Neural cell (in vitro differentiated cells): ENCODE data around the gene FBXO38. TPM values are rescaled to one million over a fixed set of nuclear protein-coding genes. Genes with fewer than 3 reads are reported as not detected.

Experiments used
- H2AFZ ChIP-seq: fragments of 200-600, 300-800 bp; sonication (generic), shearing (Covaris generic); 2 replicates; pipeline ENCODE4 v1.6.0; 2014; ENCODE audit warnings: low read depth, mild to moderate bottlenecking, antibody characterized with exemption, low read length, moderate library complexity
- H3F3A ChIP-seq: fragments of 200-600 bp; shearing (Covaris generic); 2 replicates; pipeline ENCODE4 v1.6.1; 2016; ENCODE audit warnings: mild to moderate bottlenecking, moderate library complexity, mixed read lengths, antibody characterized with exemption, low read length; ENCODE audit not compliant: insufficient read depth, poor library complexity, severe bottlenecking
- H3K27ac ChIP-seq: fragments of 200-600, 300-800 bp; sonication (generic), shearing (Covaris generic); 2 replicates; pipeline ENCODE4 v1.5.1; 2014; ENCODE audit warnings: mild to moderate bottlenecking, low read length, moderate library complexity
- H3K27me3 ChIP-seq: fragments of 300-800, 200-600 bp; sonication (generic), shearing (Covaris generic); 2 replicates; pipeline ENCODE4 v1.6.0; 2014; ENCODE audit warnings: mild to moderate bottlenecking, low read depth, low read length, moderate library complexity; ENCODE audit not compliant: insufficient read depth
- H3K36me3 ChIP-seq: fragments of 300-800, 200-600 bp; sonication (generic), shearing (Covaris generic); 2 replicates; pipeline ENCODE4 v1.5.1; 2014; ENCODE audit warnings: mild to moderate bottlenecking, antibody characterized with exemption, low read length, moderate library complexity; ENCODE audit not compliant: insufficient read depth
- H3K4me2 ChIP-seq: fragments of 300-800, 200-600 bp; sonication (generic), shearing (Covaris generic); 2 replicates; pipeline ENCODE4 v1.6.0; 2014; ENCODE audit warnings: mild to moderate bottlenecking, low read length
- H3K4me3 ChIP-seq: fragments of 300-800, 200-600 bp; sonication (generic), shearing (Covaris generic); 2 replicates; pipeline ENCODE4 v1.5.1; 2014; ENCODE audit warnings: mild to moderate bottlenecking, low read length, moderate library complexity
- H3K79me2 ChIP-seq: fragments of 200-600 bp; shearing (Covaris generic); replicated peaks from 2 replicates; pipeline ENCODE4 v1.6.0; 2014; ENCODE audit warnings: mild to moderate bottlenecking, low read length, moderate library complexity; ENCODE audit not compliant: insufficient read depth
- H3K9ac ChIP-seq: fragments of 300-800, 200-600 bp; sonication (generic), shearing (Covaris generic); 2 replicates; pipeline ENCODE4 v1.6.1; 2016; ENCODE audit warnings: mild to moderate bottlenecking, low read length, mixed read lengths
- H3K9me2 ChIP-seq: fragments of 200-600 bp; shearing (Covaris generic); 2 replicates; pipeline ENCODE4 v1.6.1; 2016; ENCODE audit warnings: mild to moderate bottlenecking, low read length, mixed read lengths; ENCODE audit not compliant: insufficient read depth
- H3K9me3 ChIP-seq: fragments of 200-600, 300-800 bp; sonication (generic), shearing (Covaris generic); 2 replicates; pipeline ENCODE4 v1.6.1; 2016; ENCODE audit warnings: mild to moderate bottlenecking, mixed run types, low read length, moderate library complexity, mixed read lengths
- H4K20me1 ChIP-seq: fragments of 200-600 bp; shearing (Covaris generic); 2 replicates; pipeline ENCODE4 v1.6.1; 2016; ENCODE audit warnings: mild to moderate bottlenecking, mixed run types; ENCODE audit not compliant: insufficient read depth
- EP300 ChIP-seq: fragments of 450-650 bp; conservative IDR thresholded peaks from 2 replicates; pipeline ENCODE4 v1.6.1; 2014; ENCODE audit warnings: antibody characterized with exemption, mild to moderate bottlenecking, moderate library complexity; ENCODE audit not compliant: poor library complexity, severe bottlenecking
- EZH2 ChIP-seq: fragments of 200-600, 300-800 bp; shearing (Covaris generic), sonication (generic); IDR thresholded peaks from 2 replicates; pipeline ENCODE4 v1.6.1; 2014; ENCODE audit warnings: antibody characterized with exemption, low read length, borderline replicate concordance, mild to moderate bottlenecking; ENCODE audit not compliant: insufficient read depth, poor library complexity, severe bottlenecking
- MXI1 ChIP-seq: fragments of 450-650 bp; conservative IDR thresholded peaks from 2 replicates; pipeline ENCODE4 v1.6.1; 2014; ENCODE audit warnings: antibody characterized with exemption, mild to moderate bottlenecking; ENCODE audit not compliant: poor library complexity, severe bottlenecking
- POLR2AphosphoS5 ChIP-seq: IDR thresholded peaks from 2 replicates; pipeline ENCODE4 v1.6.1; 2012
- RAD21 ChIP-seq: fragments of 450-650 bp; conservative IDR thresholded peaks from 2 replicates; pipeline ENCODE4 v1.6.1; 2014; ENCODE audit warnings: antibody characterized with exemption, mild to moderate bottlenecking, moderate library complexity
- SMC3 ChIP-seq: fragments of 450-650 bp; conservative IDR thresholded peaks from 2 replicates; pipeline ENCODE4 v1.6.1; 2014; ENCODE audit warnings: antibody characterized with exemption, mild to moderate bottlenecking, moderate library complexity; ENCODE audit not compliant: poor library complexity
- TAF1 ChIP-seq: IDR thresholded peaks from 2 replicates; pipeline ENCODE4 v1.6.1; 2012; ENCODE audit warnings: low read depth
- polyA minus RNA-seq: library from RNA; depleted of rRNA, polyadenylated mRNA; stranded (reverse); fragments of >200 nt; gene quantifications from 2 replicates; pipeline ENCODE4 v1.2.3, GENCODE V29; 2014
- polyA plus RNA-seq: library from polyadenylated mRNA; depleted of rRNA; stranded (reverse); fragments of >200 nt; gene quantifications from 2 replicates; pipeline ENCODE4 v1.2.3, GENCODE V29; 2014
- TF ChIP-seq, protein P1 (sequence below): fragments of 450-650 bp; IDR thresholded peaks from 2 replicates; pipeline ENCODE4 v1.5.1; 2014; ENCODE audit warnings: antibody characterized with exemption, mild to moderate bottlenecking, moderate library complexity; ENCODE audit not compliant: poor library complexity, severe bottlenecking
- TF ChIP-seq, protein P2 (sequence below): IDR thresholded peaks from 2 replicates; pipeline ENCODE4 v1.6.1; 2012; ENCODE audit warnings: borderline replicate concordance

Gene FBXO38, protein sequence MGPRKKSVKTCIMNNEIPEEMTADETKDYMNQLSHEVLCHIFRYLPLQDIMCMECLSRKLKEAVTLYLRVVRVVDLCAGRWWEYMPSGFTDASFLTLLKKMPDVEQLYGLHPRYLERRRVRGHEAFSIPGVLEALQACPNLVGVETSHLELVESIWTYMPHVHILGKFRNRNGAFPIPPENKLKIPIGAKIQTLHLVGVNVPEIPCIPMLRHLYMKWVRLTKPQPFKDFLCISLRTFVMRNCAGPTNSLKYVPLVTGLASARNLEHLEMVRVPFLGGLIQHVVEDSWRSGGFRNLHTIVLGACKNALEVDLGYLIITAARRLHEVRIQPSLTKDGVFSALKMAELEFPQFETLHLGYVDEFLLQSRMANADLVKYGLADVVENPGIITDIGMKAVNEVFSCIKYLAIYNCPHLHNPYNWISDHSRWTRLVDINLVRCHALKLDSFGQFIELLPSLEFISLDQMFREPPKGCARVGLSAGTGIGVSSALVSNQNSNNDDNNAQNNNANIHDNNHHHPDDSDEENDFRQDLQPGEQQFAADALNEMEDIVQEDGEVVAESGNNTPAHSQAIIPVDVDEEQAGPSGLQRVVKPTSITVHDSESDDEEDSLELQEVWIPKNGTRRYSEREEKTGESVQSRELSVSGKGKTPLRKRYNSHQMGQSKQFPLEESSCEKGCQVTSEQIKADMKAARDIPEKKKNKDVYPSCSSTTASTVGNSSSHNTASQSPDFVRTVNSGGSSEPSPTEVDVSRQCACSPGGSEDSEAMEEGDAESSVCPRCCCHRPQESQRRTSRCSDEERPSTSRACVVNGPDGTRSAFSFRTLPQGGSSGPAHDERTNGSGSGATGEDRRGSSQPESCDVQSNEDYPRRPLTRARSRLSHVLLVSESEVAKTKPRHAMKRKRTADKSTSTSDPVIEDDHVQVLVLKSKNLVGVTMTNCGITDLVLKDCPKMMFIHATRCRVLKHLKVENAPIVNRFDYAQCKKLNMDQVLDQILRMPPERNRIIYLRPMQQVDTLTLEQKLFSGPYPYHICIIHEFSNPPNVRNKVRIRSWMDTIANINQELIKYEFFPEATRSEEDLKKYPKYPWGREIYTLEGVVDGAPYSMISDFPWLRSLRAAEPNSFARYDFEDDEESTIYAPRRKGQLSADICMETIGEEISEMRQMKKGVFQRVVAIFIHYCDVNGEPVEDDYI
- polyA plus RNA-seq (45.1 and 69.1 TPM in 2 replicates), polyA minus RNA-seq (136 TPM in 2 replicates)

DNA sequence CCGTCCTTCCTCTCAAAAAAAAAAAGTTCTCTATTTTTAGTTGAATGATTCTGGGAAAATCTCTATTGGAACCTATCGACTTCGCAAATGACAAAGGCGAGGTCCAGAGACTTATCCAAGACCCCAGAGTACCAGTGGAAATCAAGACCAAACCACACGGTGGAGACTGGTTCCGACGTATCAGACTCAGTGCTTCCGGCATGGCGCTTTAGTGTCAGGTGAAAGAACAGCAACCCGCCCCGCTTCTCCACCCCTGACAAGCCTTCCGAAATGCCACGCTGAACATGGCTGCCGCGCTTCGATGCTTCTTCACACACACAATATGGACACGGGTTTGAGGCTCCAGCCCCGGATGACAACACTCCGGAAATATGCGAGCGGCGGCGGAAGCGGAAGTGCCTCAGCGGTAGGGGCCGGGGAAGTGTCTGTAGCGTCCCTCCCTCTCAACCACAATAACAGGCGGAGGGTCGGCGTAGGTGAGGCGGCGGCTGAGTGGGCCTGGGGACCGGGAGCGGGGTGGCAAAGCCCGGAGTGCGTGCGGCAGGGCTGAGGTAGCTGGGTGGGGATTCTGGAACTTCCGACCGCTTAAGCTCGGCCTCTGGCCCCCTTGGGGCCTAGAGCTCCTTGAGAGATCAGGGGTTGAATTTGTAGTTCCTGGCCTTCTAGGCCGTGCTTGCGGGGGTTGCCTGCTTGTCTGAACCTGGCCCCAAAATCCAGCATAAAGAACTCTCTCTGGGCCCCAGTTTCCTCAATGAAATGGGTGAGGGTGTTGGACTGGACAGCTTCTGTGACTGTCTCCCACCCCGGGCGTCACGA, at the start of gene FBXO38:
Gene FBXO38, plus strand, starts transcription at position 395 of the 816 bp plus-strand sequence. CDS start 10,819 bp downstream, outside the sequence.
- H3K9me2 ChIP-seq, result no peaks in the 10 kb centered on the region
- no peaks in the 10 kb centered on the region for H3K27me3 ChIP-seq
- no peaks in the 10 kb centered on the region for H3K9me3 ChIP-seq
- peak within 1 kb of the TSS; percentile 96 for H3K4me2 ChIP-seq
- peaks cover 39% of the 10 kb centered on the region for H3K79me2 ChIP-seq
- H3F3A ChIP-seq, result no peaks in the 10 kb centered on the region
- peak within 1 kb of the TSS; percentile 90 for H3K27ac ChIP-seq
- H2AFZ ChIP-seq, result peak within 1 kb of the TSS; percentile 93
- H3K36me3 ChIP-seq, result no peaks in the 10 kb centered on the region
- TF ChIP-seq SMC3 (peak; percentile 56), POLR2AphosphoS5 (peak; percentile 100), MXI1 (peak; percentile 83), TAF1 (no peak), EZH2 (no peak), EP300 (peak; percentile 74), RAD21 (no peak)
- TF ChIP-seq, protein P1, sequence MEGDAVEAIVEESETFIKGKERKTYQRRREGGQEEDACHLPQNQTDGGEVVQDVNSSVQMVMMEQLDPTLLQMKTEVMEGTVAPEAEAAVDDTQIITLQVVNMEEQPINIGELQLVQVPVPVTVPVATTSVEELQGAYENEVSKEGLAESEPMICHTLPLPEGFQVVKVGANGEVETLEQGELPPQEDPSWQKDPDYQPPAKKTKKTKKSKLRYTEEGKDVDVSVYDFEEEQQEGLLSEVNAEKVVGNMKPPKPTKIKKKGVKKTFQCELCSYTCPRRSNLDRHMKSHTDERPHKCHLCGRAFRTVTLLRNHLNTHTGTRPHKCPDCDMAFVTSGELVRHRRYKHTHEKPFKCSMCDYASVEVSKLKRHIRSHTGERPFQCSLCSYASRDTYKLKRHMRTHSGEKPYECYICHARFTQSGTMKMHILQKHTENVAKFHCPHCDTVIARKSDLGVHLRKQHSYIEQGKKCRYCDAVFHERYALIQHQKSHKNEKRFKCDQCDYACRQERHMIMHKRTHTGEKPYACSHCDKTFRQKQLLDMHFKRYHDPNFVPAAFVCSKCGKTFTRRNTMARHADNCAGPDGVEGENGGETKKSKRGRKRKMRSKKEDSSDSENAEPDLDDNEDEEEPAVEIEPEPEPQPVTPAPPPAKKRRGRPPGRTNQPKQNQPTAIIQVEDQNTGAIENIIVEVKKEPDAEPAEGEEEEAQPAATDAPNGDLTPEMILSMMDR, result peak; percentile 58
- TF ChIP-seq, protein P2, sequence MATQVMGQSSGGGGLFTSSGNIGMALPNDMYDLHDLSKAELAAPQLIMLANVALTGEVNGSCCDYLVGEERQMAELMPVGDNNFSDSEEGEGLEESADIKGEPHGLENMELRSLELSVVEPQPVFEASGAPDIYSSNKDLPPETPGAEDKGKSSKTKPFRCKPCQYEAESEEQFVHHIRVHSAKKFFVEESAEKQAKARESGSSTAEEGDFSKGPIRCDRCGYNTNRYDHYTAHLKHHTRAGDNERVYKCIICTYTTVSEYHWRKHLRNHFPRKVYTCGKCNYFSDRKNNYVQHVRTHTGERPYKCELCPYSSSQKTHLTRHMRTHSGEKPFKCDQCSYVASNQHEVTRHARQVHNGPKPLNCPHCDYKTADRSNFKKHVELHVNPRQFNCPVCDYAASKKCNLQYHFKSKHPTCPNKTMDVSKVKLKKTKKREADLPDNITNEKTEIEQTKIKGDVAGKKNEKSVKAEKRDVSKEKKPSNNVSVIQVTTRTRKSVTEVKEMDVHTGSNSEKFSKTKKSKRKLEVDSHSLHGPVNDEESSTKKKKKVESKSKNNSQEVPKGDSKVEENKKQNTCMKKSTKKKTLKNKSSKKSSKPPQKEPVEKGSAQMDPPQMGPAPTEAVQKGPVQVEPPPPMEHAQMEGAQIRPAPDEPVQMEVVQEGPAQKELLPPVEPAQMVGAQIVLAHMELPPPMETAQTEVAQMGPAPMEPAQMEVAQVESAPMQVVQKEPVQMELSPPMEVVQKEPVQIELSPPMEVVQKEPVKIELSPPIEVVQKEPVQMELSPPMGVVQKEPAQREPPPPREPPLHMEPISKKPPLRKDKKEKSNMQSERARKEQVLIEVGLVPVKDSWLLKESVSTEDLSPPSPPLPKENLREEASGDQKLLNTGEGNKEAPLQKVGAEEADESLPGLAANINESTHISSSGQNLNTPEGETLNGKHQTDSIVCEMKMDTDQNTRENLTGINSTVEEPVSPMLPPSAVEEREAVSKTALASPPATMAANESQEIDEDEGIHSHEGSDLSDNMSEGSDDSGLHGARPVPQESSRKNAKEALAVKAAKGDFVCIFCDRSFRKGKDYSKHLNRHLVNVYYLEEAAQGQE, result no peak
- no peaks in the 10 kb centered on the region for H4K20me1 ChIP-seq
- peak within 1 kb of the TSS; percentile 83 for H3K4me3 ChIP-seq
- peak within 1 kb of the TSS; percentile 94 for H3K9ac ChIP-seq
